Measurements from ENCODE around the gene STK11. TPM values are rescaled to one million over a fixed set of nuclear protein-coding genes. Genes with fewer than 3 reads are reported as not detected.
A peak's percentile ranks its signal among the peaks of the same experiment; 100 is the strongest.

The STK11 gene
- total RNA-seq, 4 donors from 2014 or later: 52.2 to 95.7 (median 73.2) TPM

DNA sequence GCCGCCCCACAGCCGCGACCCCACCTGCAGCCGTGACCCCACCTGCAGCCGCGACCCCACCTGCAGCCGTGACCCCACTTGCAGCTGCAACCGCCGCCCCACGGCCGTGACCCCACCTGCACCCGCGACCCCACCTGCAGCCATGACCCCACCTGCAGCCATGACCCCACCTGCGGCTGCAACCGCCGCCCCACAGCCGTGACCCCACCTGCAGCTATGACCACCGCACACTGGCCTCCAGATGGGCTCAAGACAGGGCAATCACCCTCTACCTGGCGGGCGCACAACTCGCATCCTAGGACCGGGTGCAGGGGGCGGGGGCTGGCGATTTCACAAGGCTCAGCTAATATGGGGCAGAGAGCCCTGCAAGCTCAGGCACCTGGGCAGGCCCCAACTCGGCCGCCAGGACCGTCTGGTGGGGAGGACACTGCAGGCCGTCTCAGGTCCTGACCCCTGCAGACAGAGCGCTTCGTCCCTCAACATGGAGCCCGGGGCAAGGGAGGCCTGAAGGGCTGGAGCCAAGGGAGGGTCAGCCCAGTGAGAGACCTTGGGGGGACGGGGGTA is 46.6 kb upstream of the STK11 start:
- WGBS: 88% methylated on average over 24 of the region's 32 CpGs
- Histone ChIP-seq H3K27me3 (no peaks in the 10 kb centered on the region), H3K4me3 (no peak overlapping the region), H3K27ac (replicated peaks in 1 of 4) (no peak overlapping the region), H3K9me3 (no peaks in the 10 kb centered on the region), H3K4me1 (peaks cover 36 to 72% (median 52%) of the 10 kb centered on the region in 4 donors), H3K36me3 (peaks cover 0 to 26% (median 19%) of the 10 kb centered on the region in 4 donors)
- TF ChIP-seq POLR2A (IDR thresholded peaks at IDR 0.05; ENCODE audit: low read depth): no peak
- TF ChIP-seq, protein P1, sequence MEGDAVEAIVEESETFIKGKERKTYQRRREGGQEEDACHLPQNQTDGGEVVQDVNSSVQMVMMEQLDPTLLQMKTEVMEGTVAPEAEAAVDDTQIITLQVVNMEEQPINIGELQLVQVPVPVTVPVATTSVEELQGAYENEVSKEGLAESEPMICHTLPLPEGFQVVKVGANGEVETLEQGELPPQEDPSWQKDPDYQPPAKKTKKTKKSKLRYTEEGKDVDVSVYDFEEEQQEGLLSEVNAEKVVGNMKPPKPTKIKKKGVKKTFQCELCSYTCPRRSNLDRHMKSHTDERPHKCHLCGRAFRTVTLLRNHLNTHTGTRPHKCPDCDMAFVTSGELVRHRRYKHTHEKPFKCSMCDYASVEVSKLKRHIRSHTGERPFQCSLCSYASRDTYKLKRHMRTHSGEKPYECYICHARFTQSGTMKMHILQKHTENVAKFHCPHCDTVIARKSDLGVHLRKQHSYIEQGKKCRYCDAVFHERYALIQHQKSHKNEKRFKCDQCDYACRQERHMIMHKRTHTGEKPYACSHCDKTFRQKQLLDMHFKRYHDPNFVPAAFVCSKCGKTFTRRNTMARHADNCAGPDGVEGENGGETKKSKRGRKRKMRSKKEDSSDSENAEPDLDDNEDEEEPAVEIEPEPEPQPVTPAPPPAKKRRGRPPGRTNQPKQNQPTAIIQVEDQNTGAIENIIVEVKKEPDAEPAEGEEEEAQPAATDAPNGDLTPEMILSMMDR (IDR thresholded peaks at IDR 0.05): no peak
- no peak for TF ChIP-seq POLR2AphosphoS5 (IDR thresholded peaks at IDR 0.05)
- no peak for TF ChIP-seq EP300 (IDR thresholded peaks at IDR 0.05)
- no peak for DNase-seq (ENCODE audit: extremely low spot score)
- intact Hi-C loops (cut with DNase I): no loop called here

DNA sequence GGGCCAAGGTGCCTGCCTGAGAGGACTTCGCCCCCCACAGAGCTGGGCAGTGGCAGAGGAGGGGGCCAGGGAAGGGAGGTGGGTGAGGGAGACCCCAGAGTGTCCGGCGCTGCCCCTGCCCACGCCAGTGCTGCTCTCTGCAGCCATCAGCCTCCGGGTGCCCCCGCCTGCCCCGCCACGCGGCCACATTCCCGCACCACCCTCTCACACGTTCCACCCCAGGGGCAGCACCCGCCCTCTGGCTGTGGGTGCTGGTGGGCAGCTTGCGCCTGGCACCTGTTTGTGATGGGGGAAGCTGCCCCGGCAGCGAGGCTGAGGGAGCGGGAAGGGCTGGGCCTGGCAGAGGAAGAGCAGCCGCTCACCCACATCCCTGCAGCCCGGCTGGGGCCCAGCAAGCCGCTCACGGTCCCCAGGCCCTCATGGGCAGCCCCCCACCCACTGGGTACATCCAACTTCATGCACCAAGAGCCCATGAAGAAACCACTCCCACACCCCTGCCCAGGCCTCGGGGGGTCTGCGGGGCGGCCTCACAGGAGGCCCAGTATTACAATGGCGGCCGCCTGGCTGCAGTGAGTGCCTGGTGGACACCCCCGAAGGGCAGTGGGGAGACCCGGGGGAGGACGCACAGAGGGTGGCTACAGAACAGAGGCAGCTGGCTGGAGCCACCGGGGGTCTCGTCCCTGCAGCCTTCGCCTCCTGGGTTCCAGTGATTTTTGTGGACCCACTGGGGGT is 45.5 kb upstream of the STK11 start:
- intact Hi-C loops (cut with DNase I): no loop called here
- H3K4me1 ChIP-seq: peaks cover 26 to 65% (median 44%) of the 10 kb centered on the region in 4 donors
- H3K27me3 ChIP-seq: no peaks in the 10 kb centered on the region
- no peak for TF ChIP-seq EP300 (IDR thresholded peaks at IDR 0.05)
- TF ChIP-seq POLR2AphosphoS5 (IDR thresholded peaks at IDR 0.05): no peak
- TF ChIP-seq, protein P1 (IDR thresholded peaks at IDR 0.05): no peak
- TF ChIP-seq POLR2A (IDR thresholded peaks at IDR 0.05; ENCODE audit: low read depth): no peak
- no peak overlapping the region for H3K4me3 ChIP-seq
- peaks cover 0 to 23% (median 16%) of the 10 kb centered on the region in 4 donors for H3K36me3 ChIP-seq
- no peak overlapping the region for H3K27ac ChIP-seq (replicated peaks in 1 of 4)
- WGBS: 93% methylated on average over 15 of the region's 31 CpGs
- H3K9me3 ChIP-seq: no peaks in the 10 kb centered on the region
- no peak for DNase-seq (ENCODE audit: extremely low spot score)

DNA sequence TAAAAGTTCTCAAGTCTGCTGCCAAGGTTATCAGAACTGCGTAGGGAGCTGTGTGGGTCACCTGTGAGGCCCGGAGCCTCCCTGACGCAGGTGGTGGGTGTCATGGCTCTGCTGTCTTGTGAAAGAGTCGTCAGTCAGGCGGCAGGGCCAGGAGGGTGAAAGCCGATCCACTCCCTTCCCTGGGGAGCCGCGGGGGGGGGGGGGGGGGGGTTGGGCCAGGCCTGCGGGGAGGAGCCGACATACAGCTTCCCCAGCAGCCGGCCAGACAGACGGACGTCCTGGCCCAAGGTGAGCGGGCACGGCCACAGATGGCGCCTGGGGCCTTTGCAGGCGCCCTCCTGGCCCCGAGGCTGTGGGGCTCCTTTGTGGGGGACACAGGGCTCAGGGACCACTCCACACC is 43.9 kb upstream of the STK11 start:
- Histone ChIP-seq H3K36me3 (peaks cover 0 to 29% (median 21%) of the 10 kb centered on the region in 4 donors), H3K9me3 (no peaks in the 10 kb centered on the region), H3K27ac (replicated peaks in 1 of 4) (peak overlapping the region in 1 of 4 donors; percentile 51), H3K27me3 (no peaks in the 10 kb centered on the region), H3K4me3 (no peak overlapping the region), H3K4me1 (peaks cover 12 to 58% (median 31%) of the 10 kb centered on the region in 4 donors)
- 68% methylated on average over 3 of the region's 18 CpGs for WGBS
- TF ChIP-seq, protein P1 (IDR thresholded peaks at IDR 0.05): no peak
- TF ChIP-seq POLR2AphosphoS5 (IDR thresholded peaks at IDR 0.05): peak in 1 of 2 donors; percentile 7
- TF ChIP-seq POLR2A (IDR thresholded peaks at IDR 0.05; ENCODE audit: low read depth): peak; percentile 36
- no peak for DNase-seq (ENCODE audit: extremely low spot score)
- intact Hi-C loops (cut with DNase I): no loop called here

DNA sequence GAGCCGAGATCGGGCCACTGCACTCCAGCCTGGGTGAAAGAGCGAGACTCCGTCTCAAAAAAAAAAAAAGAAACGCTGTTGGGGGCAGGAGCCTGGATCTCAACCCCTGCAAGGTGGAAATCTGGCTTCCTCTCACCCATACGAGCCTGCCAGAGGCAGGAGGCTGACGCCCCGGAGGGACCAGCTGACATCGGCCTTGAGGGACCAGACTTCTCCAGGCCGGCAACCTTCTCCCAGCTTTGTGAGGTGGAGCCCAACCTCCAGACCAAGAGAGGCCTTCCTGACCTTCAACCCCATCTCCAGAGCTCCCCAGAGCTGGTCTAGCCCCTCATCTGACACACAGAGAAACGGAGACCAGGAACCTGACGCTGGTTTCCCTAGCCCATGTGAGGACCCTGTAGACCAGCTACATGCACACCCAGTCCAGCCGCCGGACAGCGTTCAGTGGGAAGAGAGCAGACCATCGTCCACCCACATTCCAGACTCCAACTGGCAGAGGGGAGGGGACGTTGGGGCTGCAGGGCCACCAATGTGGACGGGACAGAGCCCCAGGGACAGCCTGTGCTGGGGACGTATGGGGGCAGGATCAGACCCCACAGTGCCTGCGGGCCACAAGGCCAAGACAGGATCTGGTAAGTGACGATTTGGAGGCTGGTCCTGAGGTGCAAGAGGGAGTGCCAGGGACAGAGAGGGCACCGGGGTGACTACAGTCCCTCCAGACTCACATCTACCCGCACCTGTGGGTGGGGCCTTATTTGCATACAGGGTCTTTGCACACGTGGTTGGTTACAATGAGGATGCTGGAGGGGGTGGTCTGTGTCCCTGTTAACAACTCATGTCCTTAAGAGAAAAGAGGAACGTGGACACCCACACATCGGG is 42.9 kb upstream of the STK11 start:
- no peaks in the 10 kb centered on the region for H3K27me3 ChIP-seq
- intact Hi-C loops (cut with DNase I): no loop called here
- H3K4me1 ChIP-seq: peaks cover 12 to 61% (median 36%) of the 10 kb centered on the region in 4 donors
- H3K4me3 ChIP-seq: no peak overlapping the region
- no peak for DNase-seq (ENCODE audit: extremely low spot score)
- H3K36me3 ChIP-seq: peaks cover 0 to 34% (median 19%) of the 10 kb centered on the region in 4 donors
- peak overlapping the region in 1 of 4 donors; percentile 8 for H3K27ac ChIP-seq (replicated peaks in 1 of 4)
- 95% methylated on average over 13 of the region's 26 CpGs for WGBS
- no peak for TF ChIP-seq EP300 (IDR thresholded peaks at IDR 0.05)
- TF ChIP-seq POLR2AphosphoS5 (IDR thresholded peaks at IDR 0.05): no peak
- TF ChIP-seq, protein P1 (IDR thresholded peaks at IDR 0.05): no peak
- TF ChIP-seq POLR2A (IDR thresholded peaks at IDR 0.05; ENCODE audit: low read depth): no peak
- H3K9me3 ChIP-seq: no peaks in the 10 kb centered on the region
